ENCODE data around the gene CPTP. TPM values are rescaled to one million over a fixed set of nuclear protein-coding genes. Genes with fewer than 3 reads are reported as not detected.

The CPTP gene
- total and polyA plus RNA-seq, 2 of the 13 experiments (the other 11 are each of a cell fraction or from before 2014, with no cell fraction given) = 5.5 to 9.3 TPM

DNA sequence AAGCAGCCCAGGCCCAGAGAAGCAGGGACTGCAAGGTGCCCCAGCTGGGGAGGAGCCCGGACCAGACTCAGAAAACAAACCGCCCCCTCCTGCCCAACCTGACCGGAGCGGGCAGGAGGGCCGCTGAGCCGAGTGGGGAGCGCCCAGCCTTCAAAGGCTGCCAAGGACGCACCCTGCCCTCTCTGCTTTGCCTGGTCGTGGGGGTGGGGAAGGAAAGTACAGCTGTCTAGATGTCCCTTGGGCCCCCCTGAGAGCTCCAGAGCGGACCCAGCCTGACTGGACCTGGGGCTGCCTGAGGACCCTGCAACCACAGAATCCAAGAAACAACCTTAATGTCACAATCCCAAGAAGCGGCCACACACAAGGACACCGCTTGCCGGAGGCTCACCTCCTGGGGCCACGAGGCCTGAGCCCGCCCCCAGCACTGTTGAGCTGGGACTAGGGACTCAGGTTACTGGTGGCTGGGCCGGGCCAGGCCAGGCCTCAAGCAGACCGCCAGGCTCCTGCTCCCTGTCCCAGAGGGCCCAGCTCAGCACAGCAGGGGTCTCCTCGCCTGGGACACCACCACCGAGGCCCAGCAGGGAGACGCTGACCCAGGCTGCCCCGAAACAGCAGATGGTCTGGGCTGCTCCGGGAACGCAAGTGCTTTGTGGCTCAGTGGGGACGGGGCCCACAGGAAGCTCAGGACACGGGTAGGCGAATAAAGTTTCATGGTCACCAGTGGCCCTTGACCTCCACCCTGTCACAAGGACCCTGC, 23.2 kb downstream of the CPTP start (continued):
- TF ChIP-seq, protein P1, sequence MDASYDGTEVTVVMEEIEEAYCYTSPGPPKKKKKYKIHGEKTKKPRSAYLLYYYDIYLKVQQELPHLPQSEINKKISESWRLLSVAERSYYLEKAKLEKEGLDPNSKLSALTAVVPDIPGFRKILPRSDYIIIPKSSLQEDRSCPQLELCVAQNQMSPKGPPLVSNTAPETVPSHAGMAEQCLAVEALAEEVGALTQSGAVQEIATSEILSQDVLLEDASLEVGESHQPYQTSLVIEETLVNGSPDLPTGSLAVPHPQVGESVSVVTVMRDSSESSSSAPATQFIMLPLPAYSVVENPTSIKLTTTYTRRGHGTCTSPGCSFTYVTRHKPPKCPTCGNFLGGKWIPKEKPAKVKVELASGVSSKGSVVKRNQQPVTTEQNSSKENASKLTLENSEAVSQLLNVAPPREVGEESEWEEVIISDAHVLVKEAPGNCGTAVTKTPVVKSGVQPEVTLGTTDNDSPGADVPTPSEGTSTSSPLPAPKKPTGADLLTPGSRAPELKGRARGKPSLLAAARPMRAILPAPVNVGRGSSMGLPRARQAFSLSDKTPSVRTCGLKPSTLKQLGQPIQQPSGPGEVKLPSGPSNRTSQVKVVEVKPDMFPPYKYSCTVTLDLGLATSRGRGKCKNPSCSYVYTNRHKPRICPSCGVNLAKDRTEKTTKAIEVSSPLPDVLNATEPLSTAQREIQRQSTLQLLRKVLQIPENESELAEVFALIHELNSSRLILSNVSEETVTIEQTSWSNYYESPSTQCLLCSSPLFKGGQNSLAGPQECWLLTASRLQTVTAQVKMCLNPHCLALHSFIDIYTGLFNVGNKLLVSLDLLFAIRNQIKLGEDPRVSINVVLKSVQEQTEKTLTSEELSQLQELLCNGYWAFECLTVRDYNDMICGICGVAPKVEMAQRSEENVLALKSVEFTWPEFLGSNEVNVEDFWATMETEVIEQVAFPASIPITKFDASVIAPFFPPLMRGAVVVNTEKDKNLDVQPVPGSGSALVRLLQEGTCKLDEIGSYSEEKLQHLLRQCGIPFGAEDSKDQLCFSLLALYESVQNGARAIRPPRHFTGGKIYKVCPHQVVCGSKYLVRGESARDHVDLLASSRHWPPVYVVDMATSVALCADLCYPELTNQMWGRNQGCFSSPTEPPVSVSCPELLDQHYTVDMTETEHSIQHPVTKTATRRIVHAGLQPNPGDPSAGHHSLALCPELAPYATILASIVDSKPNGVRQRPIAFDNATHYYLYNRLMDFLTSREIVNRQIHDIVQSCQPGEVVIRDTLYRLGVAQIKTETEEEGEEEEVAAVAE (CRISPR knock-in tag; IDR thresholded peaks at IDR 0.05; ENCODE audit: borderline replicate concordance) = 0 out of 2 replicates have a peak, but pooled peaks have one; percentile 15
- TF ChIP-seq FIP1L1 (IDR thresholded peaks at IDR 0.05; ENCODE audit: borderline replicate concordance, insufficient read depth, low read depth, low read length) (no peak), ZBTB39 (CRISPR knock-in tag; IDR thresholded peaks at IDR 0.05) (no peak), ZNF557 (CRISPR knock-in tag; IDR thresholded peaks at IDR 0.05) (no peak), ZBTB25 (CRISPR knock-in tag; IDR thresholded peaks at IDR 0.05) (no peak; the same call in 1 of the 2 replicates), ZNF205 (CRISPR knock-in tag; IDR thresholded peaks at IDR 0.05) (no peak), TP53 (CRISPR knock-in tag; conservative IDR thresholded peaks at IDR 0.05) (no peak), ZNF235 (CRISPR knock-in tag; IDR thresholded peaks at IDR 0.05; ENCODE audit: borderline replicate concordance) (0 out of 2 replicates have a peak, but pooled peaks have one; percentile 66), JDP2 (CRISPR knock-in tag; IDR thresholded peaks at IDR 0.05; ENCODE audit: borderline replicate concordance) (no peak), RXRA (CRISPR knock-in tag; IDR thresholded peaks at IDR 0.05) (peak; percentile 39; the same call in 1 of the 2 replicates), ZNF747 (CRISPR knock-in tag; IDR thresholded peaks at IDR 0.05; ENCODE audit: borderline replicate concordance) (no peak), HMG20A (CRISPR knock-in tag; IDR thresholded peaks at IDR 0.05; ENCODE audit: borderline replicate concordance) (no peak), SP4 (CRISPR knock-in tag; IDR thresholded peaks at IDR 0.05) (no peak; the same call in 1 of the 2 replicates), ZNF343 (CRISPR knock-in tag; IDR thresholded peaks at IDR 0.05) (peak; percentile 39; the same call in 1 of the 2 replicates), KLF6 (CRISPR knock-in tag; IDR thresholded peaks at IDR 0.05) (no peak), WIZ (CRISPR knock-in tag; IDR thresholded peaks at IDR 0.05) (no peak), CC2D1A (CRISPR knock-in tag; IDR thresholded peaks at IDR 0.05) (no peak), ZNF180 (CRISPR knock-in tag; IDR thresholded peaks at IDR 0.05; ENCODE audit: borderline replicate concordance, low read depth) (no peak), CHD4 (IDR thresholded peaks at IDR 0.05; ENCODE audit: borderline replicate concordance, low read length) (no peak), ZNF329 (CRISPR knock-in tag; IDR thresholded peaks at IDR 0.05; ENCODE audit: low read depth) (no peak), ZNF121 (CRISPR knock-in tag; IDR thresholded peaks at IDR 0.05) (no peak), MAFG (CRISPR knock-in tag; IDR thresholded peaks at IDR 0.05) (no peak)
- TF ChIP-seq, protein P2, sequence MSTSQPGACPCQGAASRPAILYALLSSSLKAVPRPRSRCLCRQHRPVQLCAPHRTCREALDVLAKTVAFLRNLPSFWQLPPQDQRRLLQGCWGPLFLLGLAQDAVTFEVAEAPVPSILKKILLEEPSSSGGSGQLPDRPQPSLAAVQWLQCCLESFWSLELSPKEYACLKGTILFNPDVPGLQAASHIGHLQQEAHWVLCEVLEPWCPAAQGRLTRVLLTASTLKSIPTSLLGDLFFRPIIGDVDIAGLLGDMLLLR (CRISPR knock-in tag; IDR thresholded peaks at IDR 0.05) = peak; percentile 78; the same call in 1 of the 2 replicates
